ENCODE measurements around the gene TREM2.
"Not testable (repeated sequence)": the region's sequence is repeated elsewhere in the genome, so short reads cannot be mapped to it uniquely, and the experiment has no call there.

The TREM2 gene

DNA sequence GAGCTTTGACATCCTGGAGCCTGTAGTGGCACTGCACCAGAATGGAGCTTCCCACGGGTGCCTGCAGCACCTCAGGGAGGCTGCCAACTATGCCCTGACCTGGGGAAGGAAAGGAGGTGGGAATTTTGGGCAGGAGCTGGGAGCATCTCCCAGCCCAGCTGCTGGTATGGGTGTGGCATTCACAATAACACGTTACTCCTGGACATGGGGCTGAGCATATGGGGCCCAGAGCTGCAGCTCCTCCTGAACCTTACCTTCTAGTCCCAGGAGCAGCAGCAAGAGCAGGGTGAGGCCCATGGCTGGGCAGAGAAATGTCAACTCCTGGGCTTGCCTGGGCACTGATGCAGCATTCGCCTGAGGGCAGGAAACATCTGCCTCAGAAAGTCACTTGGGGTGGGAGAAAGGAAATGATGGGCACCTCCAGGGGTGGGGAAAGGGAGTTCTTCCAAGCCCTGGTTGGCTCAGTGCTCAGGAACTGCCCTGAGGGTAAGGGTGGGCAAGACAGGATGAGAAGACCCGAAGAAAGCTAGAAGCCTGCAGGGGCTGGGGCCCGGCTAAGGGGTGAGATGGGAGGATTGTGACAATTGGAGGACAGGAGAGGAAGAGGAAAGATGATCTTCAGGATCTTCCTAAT lies 8.8 kb downstream of the TREM2 start, which contains the start of gene TREML1:
TSS of gene TREML1 (minus strand) at position 356 of the 634 bp plus-strand sequence. CDS start at position 297, 59 bp downstream.
- DNase-seq (ENCODE audit: low spot score), result no peak

DNA sequence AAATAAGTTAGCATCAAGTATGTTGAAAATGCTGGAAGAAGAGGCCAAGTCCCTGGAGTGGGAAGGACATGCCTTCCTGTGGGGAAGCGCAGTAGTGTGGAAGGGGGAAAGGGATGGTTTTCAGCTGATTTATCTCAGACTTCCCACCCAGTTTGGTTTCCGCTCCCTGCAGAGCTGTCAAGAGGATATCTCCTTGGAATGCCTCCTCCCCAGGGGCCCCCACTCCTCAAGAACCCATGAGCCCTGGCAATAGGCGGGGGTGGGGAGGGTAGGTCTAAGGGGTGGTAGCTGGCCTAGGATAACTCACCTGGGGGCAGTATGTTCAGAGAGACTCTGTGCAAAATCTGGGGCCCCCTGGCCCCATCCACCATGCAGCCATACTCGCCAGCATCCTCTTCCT lies 9.5 kb downstream of the TREM2 start:
- DNase-seq (ENCODE audit: low spot score), result no peak

DNA sequence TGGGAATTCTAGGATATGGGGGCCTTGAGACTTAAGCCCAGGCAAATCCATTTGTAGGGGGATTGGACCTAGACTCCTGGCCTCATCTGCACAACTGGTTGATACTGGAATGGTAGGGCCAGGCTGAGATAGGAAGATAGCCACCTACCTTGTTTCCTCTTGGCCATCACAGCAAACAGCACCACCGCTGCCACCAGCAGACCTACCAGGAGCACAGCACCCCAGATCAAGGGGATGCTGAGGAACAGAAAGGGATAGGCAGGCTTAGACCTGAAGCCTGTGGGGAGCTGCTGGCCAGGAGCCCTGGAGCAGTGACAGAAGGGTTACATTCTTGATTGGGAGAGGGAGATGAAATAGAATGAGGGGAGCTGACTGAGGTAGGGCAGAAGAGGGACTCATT lies 12.2 kb downstream of the TREM2 start:
- DNase-seq (ENCODE audit: low spot score), result no peak

DNA sequence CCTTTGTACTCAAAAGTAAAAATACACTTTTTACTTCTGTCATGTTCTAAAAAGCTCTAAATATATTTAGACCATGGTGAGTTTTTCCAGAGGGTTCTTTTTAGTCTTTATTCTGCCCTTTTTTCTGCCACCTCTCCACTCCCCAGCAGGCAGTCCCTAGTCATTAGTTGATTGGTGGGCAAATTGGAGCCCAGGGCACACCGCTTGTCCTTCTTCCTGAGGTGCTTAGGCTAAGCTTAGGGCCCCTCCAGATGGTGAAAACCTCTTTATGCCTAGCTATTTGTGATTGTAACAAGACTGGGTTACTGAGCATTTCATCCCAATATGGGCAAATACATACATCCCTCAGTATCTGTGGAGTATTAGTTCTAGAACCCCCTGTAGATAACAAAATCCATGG lies 15.0 kb downstream of the TREM2 start:
- DNase-seq (ENCODE audit: low spot score), result no peak

DNA sequence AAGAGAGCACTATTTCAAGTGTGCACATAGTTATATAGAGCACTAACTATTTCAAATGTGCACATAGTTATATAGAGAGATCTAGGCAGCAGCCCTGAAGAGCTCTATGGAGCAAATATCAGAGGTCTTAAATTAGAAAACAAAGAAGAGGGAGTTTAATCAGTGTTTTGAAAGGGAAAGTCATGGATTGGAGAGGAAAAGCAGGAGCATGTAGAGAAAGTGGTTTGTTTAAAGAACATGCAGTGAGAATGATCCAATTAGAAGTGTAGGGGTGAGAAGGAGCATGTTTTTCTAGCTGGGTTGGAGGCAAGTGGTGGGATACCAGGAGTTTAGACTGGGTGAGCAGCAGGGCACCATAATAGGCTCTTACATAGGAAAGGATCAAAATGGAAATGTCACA lies 26.0 kb downstream of the TREM2 start:
- DNase-seq (ENCODE audit: low spot score), result no peak

DNA sequence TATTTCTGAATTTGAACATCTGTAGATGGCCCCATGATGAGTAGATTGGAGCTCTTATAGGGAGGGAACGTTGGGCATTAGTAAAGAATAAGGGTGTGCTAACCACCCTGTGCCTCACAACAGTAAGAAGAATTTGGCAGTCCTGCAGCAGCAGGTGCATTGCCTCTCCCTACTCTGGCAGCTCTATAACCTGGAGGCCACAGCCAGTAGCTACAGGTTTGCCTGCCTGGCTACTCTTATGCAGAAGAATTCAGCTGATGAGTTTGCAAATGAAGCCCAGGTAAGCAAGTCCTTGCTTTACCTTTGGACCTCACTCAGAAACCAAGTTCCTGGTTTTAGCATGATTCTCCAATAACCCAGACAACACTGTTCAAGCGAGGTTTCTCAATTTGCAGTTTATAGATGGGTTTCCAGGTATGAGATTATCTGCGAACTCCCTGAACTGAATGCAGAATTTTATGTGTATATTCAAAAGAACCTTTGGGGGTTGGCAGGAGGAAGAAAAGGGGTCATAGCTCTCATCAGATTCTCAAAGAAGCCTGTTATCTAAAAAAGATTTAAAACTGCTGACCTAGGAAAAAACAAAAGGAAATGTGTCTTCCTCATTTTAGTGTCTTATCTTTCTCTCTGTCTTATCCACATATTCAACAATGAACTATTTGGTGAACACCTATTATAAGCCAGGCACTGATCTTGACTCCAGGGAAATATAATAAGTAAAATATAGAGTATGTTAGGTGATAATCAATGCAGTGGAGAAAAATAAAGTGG lies 27.7 kb downstream of the TREM2 start:
- DNase-seq (ENCODE audit: low spot score), result no peak

DNA sequence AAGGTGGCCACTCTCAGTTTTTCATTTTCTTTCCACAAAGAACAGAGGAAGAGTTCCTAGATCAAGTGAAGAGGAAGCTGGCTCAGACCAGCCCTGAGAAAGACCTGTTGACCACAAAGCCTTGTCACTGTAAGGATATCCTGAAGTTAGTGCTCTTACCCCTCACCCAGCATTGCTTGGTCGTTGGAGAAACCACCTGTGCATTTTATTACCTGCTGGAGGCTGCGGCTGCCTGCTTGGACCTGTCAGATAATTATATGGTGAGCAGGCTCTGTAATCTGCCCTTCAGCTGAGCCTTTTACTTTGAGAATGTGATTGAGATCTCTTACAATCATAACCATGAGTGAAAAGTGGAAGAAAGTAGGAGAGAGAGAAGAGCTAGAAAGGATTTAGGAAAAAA lies 30.7 kb downstream of the TREM2 start:
- DNase-seq (ENCODE audit: low spot score), result no peak

DNA sequence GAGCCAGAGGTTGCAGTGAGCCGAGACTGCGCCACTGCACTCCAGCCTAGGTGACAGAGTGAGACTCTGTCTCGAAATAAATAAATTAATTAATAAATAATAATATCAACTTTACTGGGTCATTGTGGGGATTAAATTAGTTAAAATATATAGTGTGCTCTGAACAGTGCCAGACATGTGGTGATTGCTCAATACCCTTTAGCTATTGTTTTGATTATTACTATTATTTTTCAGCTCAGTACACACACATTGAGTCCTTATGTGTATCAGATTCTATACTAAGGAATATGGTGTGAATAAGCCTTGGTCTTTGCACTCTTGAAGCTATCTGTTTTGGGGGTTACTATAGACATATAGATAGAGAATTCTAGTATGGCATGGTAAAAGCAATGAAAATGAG lies 37.6 kb downstream of the TREM2 start:
- DNase-seq (ENCODE audit: low spot score), result no peak

DNA sequence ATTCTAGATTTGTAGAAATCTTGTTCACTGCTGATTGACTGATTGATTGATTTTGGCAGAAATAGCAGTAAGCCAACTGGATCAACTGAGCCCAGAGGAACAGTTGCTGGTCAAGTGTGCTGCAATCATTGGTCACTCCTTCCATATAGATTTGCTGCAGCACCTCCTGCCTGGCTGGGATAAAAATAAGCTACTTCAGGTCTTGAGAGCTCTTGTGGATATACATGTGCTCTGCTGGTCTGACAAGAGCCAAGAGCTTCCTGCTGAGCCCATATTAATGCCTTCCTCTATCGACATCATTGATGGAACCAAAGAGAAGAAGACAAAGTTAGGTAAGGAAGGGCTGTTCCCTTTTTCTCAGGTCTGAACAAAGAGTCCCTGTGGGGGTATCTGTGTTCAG lies 40.0 kb downstream of the TREM2 start:
- DNase-seq (ENCODE audit: low spot score), result no peak

DNA sequence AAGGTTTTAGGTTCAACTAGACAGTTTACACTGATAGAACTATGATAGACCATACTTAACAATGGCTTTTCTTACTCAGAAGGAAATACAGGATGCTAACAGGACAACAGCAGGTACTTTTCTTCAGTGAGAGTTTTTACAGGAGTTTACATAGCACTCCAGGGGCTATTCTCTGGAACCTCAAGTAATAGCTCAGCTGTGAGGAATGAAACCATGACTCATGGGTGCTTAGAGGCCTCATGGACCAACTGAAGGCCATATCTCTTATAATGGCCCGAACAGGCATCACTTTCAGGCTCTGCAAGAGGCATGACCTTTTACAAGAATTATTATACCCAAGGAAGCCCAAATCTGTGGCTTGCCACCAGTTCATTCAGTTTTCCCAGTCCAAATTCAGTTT lies 40.5 kb downstream of the TREM2 start:
- no peak for DNase-seq (ENCODE audit: low spot score)

DNA sequence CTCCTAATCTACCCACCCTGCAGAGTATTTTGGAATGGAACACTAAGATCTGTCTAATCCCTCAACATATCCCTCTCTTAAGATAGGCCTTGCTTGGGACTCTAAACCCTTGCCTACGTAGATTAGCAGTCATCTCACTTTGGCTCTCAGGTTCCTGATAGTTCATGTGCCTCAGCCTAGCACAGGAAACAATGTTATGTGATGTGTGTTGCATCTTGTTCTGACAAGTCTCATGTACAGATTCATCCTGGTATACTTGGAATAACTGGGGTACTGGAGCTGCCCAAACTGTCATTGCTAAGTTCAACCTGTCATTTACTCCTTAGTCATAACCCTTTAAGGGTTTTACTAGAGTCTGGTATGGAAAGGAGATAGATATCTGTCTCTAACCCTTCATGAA lies 42.9 kb downstream of the TREM2 start:
- DNase-seq (ENCODE audit: low spot score), result no peak

DNA sequence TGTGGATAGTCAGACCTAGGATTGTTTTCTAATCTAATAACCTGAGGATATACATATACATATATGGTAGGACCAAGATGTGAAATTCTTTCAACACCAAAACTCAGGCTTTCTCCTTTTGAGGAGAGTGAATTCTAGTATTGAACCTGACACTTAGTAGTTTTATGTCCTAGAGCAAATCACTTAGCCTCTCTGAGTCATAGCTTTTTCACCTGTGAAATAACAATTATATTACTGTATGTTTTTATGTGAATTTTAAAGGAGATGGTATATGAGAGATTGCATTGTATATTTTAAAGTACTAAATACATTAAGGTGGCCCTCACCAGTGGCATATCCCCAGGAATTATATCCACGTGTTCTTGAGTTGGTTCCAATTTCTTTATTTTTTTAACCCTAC lies 43.4 kb downstream of the TREM2 start:
- no peak for DNase-seq (ENCODE audit: low spot score)

DNA sequence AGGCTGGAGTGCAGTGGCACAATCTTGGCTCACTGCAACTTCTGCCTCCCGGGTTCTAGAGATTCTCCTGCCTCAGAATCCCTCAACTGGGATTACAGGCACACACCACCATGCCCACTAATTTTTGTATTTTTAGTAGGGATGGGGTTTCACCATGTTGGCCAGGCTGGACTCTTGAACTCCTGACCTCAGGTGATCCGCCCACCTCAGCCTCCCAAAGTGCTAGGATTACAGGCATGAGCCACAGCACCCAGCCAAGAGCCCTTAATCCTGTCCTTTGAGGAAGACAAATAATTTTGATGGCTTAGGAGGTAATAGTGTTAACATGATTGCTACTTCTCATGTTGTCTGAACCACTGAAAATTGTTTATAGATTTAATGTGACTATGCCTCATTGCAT lies 47.9 kb downstream of the TREM2 start:
- not testable (repeated sequence) for DNase-seq (ENCODE audit: low spot score)

DNA sequence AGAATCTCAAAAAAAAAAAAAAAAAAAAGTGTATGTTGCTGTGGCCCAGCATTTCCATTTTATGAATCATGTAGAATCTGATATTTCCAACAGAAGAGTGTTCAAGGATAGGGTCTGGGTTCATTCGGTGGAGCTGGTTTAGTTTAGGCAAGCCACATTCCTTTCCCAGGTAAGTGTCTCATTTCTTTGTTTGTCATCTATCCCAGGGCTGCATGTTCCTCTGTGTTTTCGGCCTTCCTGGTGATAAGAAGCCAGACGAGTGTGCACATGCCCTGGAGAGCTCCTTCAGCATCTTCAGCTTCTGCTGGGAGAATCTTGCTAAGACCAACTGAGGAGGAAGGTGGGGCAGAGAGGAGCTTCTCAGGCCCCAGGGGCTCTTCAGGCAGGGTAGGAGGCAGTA lies 51.9 kb downstream of the TREM2 start:
- DNase-seq (ENCODE audit: low spot score), result no peak
